Spinal cord (tissue), 10 donors: ENCODE data around the gene KRT7. TPM values are rescaled to one million over a fixed set of nuclear protein-coding genes. Genes with fewer than 3 reads are reported as not detected.
"Not testable (repeated sequence)": the region's sequence is repeated elsewhere in the genome, so short reads cannot be mapped to it uniquely, and the experiment has no call there.

Experiments used
- DNase-seq, 6 donors: peaks; one replicate each; pipeline versions ENCODE4 v3.0.0 to v3.0.0-alpha.2; 2013 to 2015; ENCODE audit warnings: low spot score in 6 of 6, low read depth in 4 of 6
- H3K27ac ChIP-seq: one replicate; pipeline ENCODE4 v1.5.1; 2013; ENCODE audit warnings: low read depth, low read length, control low read depth
- H3K27me3 ChIP-seq: one replicate; pipeline ENCODE4 v1.6.1; 2013; ENCODE audit warnings: low read length; ENCODE audit not compliant: control insufficient read depth, insufficient read depth
- H3K36me3 ChIP-seq: one replicate; pipeline ENCODE4 v1.6.1; 2013; ENCODE audit warnings: low read length; ENCODE audit not compliant: control insufficient read depth, insufficient read depth
- H3K4me1 ChIP-seq: one replicate; pipeline ENCODE4 v1.6.1; 2013; ENCODE audit warnings: low read length; ENCODE audit not compliant: control insufficient read depth, insufficient read depth
- H3K4me3 ChIP-seq: one replicate; pipeline ENCODE4 v1.5.1; 2013; ENCODE audit warnings: low read depth, low read length, control low read depth
- H3K9me3 ChIP-seq: one replicate; pipeline ENCODE4 v1.6.1; 2013; ENCODE audit warnings: low read length; ENCODE audit not compliant: control insufficient read depth, insufficient read depth
- WGBS: methylation state at CpG from one replicate; pipeline ENCODE4 v1.1.5; 2013; ENCODE audit warnings: missing lambda C conversion rate; ENCODE audit not compliant: insufficient coverage; 5-methylcytosine and 5-hydroxymethylcytosine counted together
- polyA plus RNA-seq, 2 donors: library from polyadenylated mRNA; unstranded; fragments of 120-200 nt; gene quantifications; one replicate each; pipeline ENCODE4 v1.2.1, GENCODE V29; 2013; ENCODE audit not compliant: insufficient read length in 2 of 2
- total RNA-seq, 2 donors: library from RNA; depleted of rRNA in 1 of 2; stranded (reverse); fragments of 120-200 nt in 1 of 2; fragments of >200 nt in 1 of 2; gene quantifications; one replicate each; pipeline versions ENCODE4 v1.2.3 to v1.2.4, GENCODE V29; 2013 to 2014
- donor health status: healthy.

The KRT7 gene
- total and polyA plus RNA-seq, 4 donors, result 0.33 to 1.2 (median 0.63) TPM; not detected in 1

DNA sequence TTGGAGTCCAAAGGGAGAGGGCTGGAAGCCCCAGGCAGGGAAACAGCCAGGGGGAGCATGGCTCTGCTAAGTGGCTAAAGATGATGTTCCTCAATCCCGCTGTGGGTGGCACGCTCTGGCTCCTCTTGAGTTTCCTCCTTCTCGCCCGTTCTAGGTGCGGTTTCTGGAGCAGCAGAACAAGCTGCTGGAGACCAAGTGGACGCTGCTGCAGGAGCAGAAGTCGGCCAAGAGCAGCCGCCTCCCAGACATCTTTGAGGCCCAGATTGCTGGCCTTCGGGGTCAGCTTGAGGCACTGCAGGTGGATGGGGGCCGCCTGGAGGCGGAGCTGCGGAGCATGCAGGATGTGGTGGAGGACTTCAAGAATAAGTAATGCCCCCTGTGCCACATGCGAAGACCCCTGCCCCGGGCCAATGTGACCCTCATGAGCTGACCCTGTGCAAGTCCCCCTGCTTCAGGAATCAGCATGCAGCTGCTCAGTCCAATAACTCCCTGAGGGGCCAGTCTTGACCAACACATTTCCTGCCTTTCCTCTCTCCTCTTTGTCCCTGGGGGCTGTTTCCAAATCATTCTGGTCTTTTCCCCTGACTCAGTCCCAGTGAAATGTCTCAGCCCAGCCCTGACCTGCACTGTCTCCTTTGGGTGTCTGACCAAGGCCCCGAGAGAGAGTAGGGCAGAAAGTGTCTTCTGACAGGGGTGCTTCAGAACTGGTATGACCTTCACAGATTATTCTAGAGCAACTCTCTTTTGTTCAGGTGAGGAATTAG is 2.1 kb downstream of the KRT7 start:
- Histone ChIP-seq H3K27me3 (peaks cover 44% of the 10 kb centered on the region), H3K27ac (no peak overlapping the region), H3K9me3 (no peaks in the 10 kb centered on the region), H3K36me3 (no peaks in the 10 kb centered on the region), H3K4me3 (no peak overlapping the region), H3K4me1 (peaks cover 16% of the 10 kb centered on the region)
- DNase-seq, result no peak
- 95% methylated on average over 14 of the region's 15 CpGs for WGBS

DNA sequence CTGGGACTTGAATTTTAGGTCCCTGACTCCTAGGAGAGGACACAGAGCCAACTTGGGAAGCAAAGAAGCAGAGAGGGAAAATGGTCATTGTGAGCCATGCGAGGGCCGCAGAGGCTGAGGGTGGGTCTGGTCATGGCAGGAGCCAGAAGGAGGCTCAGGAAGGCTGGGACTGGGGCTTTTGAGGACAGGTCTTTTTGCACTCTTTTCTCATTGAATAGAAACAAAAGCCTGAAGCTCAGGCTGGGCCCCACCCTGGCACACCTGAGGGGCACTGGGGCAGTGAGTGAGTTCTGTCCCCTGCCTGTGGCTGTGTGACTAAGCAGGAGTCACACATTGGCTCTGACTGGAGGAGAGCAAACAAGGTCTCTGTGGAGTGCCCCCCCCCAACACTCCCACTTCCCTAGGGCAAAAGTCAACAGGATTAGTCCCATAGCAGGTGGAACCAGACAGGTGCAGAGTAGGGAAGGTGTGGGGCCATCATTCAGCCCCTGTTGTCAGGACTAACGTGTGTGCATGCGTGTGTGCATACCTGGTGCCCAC is 2.8 kb downstream of the KRT7 start:
- no peak for DNase-seq
- 91% methylated on average over 3 of the region's 4 CpGs for WGBS
- Histone ChIP-seq H3K27me3 (peaks cover 40% of the 10 kb centered on the region), H3K36me3 (no peaks in the 10 kb centered on the region), H3K27ac (no peak overlapping the region), H3K4me3 (no peak overlapping the region), H3K9me3 (no peaks in the 10 kb centered on the region), H3K4me1 (peaks cover 16% of the 10 kb centered on the region)

DNA sequence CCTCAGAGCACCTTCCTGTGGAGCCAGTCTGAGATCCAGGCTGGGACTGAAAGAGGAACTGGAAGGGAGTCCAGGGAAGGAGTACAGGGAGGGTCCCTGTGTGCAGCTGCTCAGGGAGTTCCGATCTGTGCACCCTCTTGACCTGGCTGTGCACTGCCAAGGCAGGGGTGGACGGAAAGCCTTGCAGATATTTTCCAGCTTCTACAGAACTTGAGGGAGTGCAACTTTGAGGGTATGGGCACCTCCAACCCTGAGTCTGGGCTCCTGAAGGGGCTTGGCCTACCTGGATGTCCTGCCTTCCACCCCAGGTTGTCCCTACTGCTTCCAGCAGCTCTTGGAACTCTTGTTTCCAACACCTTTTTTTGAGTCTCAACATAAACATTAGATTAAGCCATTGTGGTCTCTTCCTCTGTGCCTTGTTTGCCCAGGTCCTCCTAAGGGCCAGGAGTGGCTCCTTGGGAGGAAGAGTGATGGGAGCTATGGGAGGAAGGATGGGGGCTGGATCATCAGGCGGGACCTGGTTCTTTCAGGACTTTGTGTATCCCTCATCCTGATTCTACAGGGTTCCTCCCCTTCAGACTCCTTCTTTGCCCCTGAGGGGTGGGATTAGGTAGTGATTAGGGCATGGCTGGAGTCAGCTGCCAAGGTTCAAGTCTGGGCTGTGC is 3.5 kb downstream of the KRT7 start:
- no peak for DNase-seq
- Histone ChIP-seq H3K9me3 (no peaks in the 10 kb centered on the region), H3K27me3 (peaks cover 33% of the 10 kb centered on the region), H3K27ac (no peak overlapping the region), H3K36me3 (no peaks in the 10 kb centered on the region), H3K4me3 (no peak overlapping the region), H3K4me1 (peaks cover 16% of the 10 kb centered on the region)
- 94% methylated on average over 2 of the region's 3 CpGs for WGBS

DNA sequence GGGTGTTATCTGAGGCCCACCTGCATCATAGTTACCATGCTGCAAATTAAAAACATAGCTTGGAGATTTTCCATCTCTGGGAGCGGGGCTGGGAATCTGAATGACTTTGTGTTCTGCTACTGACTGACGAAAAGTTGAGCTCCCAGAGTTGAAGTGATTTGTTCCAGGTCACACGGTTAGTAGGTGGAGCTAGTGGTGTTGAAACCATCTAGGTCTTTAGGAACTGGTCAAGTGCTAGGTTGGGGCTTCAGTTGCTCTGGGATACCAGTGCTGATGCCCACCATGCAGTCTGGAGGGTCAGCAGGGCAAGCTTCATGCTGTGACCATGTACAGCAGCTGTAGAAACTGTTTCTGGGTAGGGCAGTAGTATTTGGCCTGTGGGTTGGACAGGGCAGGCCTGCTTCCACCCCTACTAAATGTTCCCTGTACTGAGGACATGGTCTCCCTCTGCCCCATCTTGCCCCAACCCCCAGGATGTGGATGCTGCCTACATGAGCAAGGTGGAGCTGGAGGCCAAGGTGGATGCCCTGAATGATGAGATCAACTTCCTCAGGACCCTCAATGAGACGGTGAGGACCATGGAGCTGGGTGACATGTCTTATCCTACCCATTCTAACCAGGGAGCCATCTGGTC is 5.3 kb downstream of the KRT7 start:
- H3K4me1 ChIP-seq, result peaks cover 4% of the 10 kb centered on the region
- H3K9me3 ChIP-seq, result no peaks in the 10 kb centered on the region
- H3K27me3 ChIP-seq, result peaks cover 16% of the 10 kb centered on the region
- H3K36me3 ChIP-seq, result no peaks in the 10 kb centered on the region
- H3K4me3 ChIP-seq, result no peak overlapping the region
- DNase-seq, result no peak
- no peak overlapping the region for H3K27ac ChIP-seq
- WGBS, result 76% methylated on average over 4 of the region's 4 CpGs

DNA sequence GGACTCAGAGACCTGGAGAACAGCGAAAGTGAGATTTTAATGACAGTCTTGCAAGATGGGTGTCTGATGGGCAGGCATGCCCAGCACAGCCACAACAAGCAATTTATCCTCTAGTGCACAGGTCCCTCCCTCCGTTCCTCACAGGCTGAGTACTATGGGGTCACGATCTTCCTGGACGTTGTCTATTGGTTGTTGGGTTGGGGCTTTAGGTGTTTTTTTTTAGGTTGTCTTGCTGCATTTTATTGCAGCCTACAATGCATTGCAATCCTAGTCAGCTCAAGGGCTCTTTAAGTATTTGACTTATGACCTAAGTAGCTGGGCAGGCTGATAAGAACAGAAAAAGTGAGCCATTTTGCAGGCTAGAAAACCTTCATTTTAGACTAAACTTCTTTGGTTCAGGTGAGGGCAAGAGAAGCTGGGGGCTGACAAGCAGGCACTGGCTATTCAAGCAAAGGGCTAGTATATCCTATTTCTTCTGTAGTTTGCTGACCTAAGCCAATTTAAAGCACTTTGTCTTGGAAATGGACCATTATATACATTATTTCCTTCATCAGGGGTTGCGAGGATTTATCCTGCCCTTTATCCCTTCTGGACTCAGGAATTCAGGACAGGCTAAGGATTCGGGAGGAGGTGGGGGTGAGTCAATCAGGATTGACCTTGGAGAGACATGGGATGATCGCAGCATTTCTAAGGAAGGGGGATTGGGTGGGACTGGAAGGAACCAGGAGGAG is 6.0 kb downstream of the KRT7 start:
- Histone ChIP-seq H3K27me3 (peaks cover 8% of the 10 kb centered on the region), H3K4me1 (peaks cover 4% of the 10 kb centered on the region), H3K4me3 (no peak overlapping the region), H3K27ac (no peak overlapping the region), H3K36me3 (no peaks in the 10 kb centered on the region), H3K9me3 (no peaks in the 10 kb centered on the region)
- DNase-seq, result no peak
- 91% methylated on average over 3 of the region's 7 CpGs for WGBS

DNA sequence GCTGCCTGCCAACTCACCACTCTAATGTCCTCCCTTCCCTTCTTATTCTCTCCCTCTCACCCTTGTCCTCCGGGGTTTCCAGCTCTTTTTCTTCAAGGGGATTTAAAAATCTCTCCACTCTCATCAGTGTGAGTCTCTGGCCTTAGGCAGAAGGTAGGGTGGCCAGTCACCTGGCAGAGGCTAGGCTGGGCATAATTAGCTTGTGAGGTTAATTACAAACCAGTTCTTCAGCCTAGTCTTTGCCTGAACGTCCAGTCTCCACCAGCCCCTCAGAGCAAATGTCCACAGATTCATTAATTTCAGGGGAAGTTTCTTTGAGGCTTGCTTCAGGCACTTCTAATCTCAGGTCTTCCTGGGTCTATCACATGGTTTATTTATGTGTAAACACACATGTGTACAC is 6.7 kb downstream of the KRT7 start:
- 50% methylated on average over 1 of the region's 2 CpGs for WGBS
- Histone ChIP-seq H3K36me3 (no peaks in the 10 kb centered on the region), H3K27me3 (peaks cover 2% of the 10 kb centered on the region), H3K9me3 (no peaks in the 10 kb centered on the region), H3K27ac (no peak overlapping the region), H3K4me3 (no peak overlapping the region), H3K4me1 (peaks cover 8% of the 10 kb centered on the region)
- DNase-seq, result no peak

- H3K9me3 ChIP-seq, DNase-seq, H3K4me1 ChIP-seq, H3K4me3 ChIP-seq, H3K27me3 ChIP-seq, H3K36me3 ChIP-seq, H3K27ac ChIP-seq: not testable (repeated sequence)
- WGBS, result 94% methylated on average over 2 of the region's 6 CpGs
Measured at GRCh38 chr12:52240247-52240646, 7.2 kb downstream of the KRT7 start.

- Histone ChIP-seq H3K27me3 (no peaks in the 10 kb centered on the region), H3K9me3 (no peaks in the 10 kb centered on the region), H3K27ac (no peak overlapping the region), H3K4me1 (peaks cover 8% of the 10 kb centered on the region), H3K36me3 (no peaks in the 10 kb centered on the region), H3K4me3 (no peak overlapping the region)
- DNase-seq, result no peak
- whole genome bisulfite sequencing, result 80% methylated on average over 9 of the region's 11 CpGs
Measured at GRCh38 chr12:52241205-52241842, 8.3 kb downstream of the KRT7 start.
